Measurements from ENCODE around the gene HTR1E. TPM values are rescaled to one million over a fixed set of nuclear protein-coding genes. Genes with fewer than 3 reads are reported as not detected.

The HTR1E gene
- total RNA-seq: not detected in 2 replicates

GRCh38 chr6:86937219-86938079 is at the start of gene HTR1E:
Gene HTR1E (plus strand): TSS chr6:86937528. CDS start chr6:87015335, 77,807 bp downstream.

Other genes with a start within 250 kb of the HTR1E start
- not detected in 2 replicates for gene CGA, start 157.6 kb downstream of the HTR1E start, total RNA-seq
- gene ZNF292, start 218.0 kb downstream of the HTR1E start, total RNA-seq: 19.0 and 28.4 TPM in 2 replicates

Data from endothelial cell of coronary artery (primary cell).